Calu3 (cell line): ENCODE data around the gene NHERF1. TPM values are rescaled to one million over a fixed set of nuclear protein-coding genes. Genes with fewer than 3 reads are reported as not detected.

Source experiments
- BruUV-seq: library from RNA; stranded (reverse); fragments of 400-500 nt; replicated peaks from 2 replicates; lab custom pipeline; 2021; lab: Mats Ljungman, UMichigan
- CTCF ChIA-PET: fragments of 300-600 bp; sonication (Branson Sonifier 250); formaldehyde crosslinking; loops from one replicate; lab custom pipeline; 2022; ENCODE audit warnings: antibody characterized with exemption; lab: Charles Lee
- DNase-seq: peaks from one replicate; pipeline ENCODE4 v3.0.0; 2022
- H3K27ac Mint-ChIP-seq: one replicate; pipeline ENCODE4 v1.8.0; 2022; ENCODE audit warnings: mixed read lengths; ENCODE audit not compliant: unreplicated experiment
- H3K27me3 Mint-ChIP-seq: one replicate; pipeline ENCODE4 v1.8.0; 2022; ENCODE audit warnings: mixed read lengths; ENCODE audit not compliant: unreplicated experiment
- H3K36me3 Mint-ChIP-seq: one replicate; pipeline ENCODE4 v1.8.0; 2022; ENCODE audit warnings: mild to moderate bottlenecking, moderate library complexity, mixed read lengths; ENCODE audit not compliant: insufficient read depth, unreplicated experiment
- H3K4me1 Mint-ChIP-seq: one replicate; pipeline ENCODE4 v1.8.0; 2022; ENCODE audit warnings: mild to moderate bottlenecking, low read depth, mixed read lengths; ENCODE audit not compliant: unreplicated experiment
- H3K4me3 Mint-ChIP-seq: one replicate; pipeline ENCODE4 v1.8.0; 2022; ENCODE audit warnings: mild to moderate bottlenecking, low read depth, moderate library complexity, mixed read lengths; ENCODE audit not compliant: unreplicated experiment
- H3K9me3 Mint-ChIP-seq: one replicate; pipeline ENCODE4 v1.8.0; 2022; ENCODE audit warnings: low read depth, mixed read lengths; ENCODE audit not compliant: unreplicated experiment
- CTCF ChIP-seq: fragments of 200-600 bp; IDR thresholded peaks from one replicate; pipeline ENCODE4 v1.8.0; 2022; ENCODE audit warnings: antibody characterized with exemption; ENCODE audit not compliant: unreplicated experiment
- intact Hi-C: fragments of 100-400 bp; cut with micrococcal nuclease; formaldehyde crosslinking; loops from one replicate; pipeline ENCODE4 v1.10.0; 2022; ENCODE audit not compliant: unreplicated experiment
- total RNA-seq: library from RNA; stranded (reverse); gene quantifications from 2 replicates; pipeline ENCODE4 v1.2.3, GENCODE V29; 2022

The NHERF1 gene
- total RNA-seq, 1 experiment from 2014 or later: 114 TPM

GRCh38 chr17:74740641-74741387, 7.6 kb upstream of the NHERF1 start:
- intact Hi-C loops: no loop called here
- Mint-ChIP-seq H3K36me3 (peaks cover 5% of the 10 kb centered on the region), H3K4me1 (peaks cover 32% of the 10 kb centered on the region), H3K27ac (no peak overlapping the region), H3K9me3 (no peaks in the 10 kb centered on the region), H3K27me3 (peaks cover 75% of the 10 kb centered on the region), H3K4me3 (no peak overlapping the region)
- CTCF ChIA-PET: no interaction called here
- no TSS peak for BruUV-seq
- no peak for TF ChIP-seq CTCF
- DNase-seq: no peak

- no TSS peak for BruUV-seq
- CTCF ChIA-PET: interaction anchor here (1.4 to 1.5 kb wide), 2 partner anchors 29 to 85 kb away, joined by 4 read pairs; no protein-coding TSS in a partner anchor
- intact Hi-C loops: no loop called here
- Mint-ChIP-seq H3K27ac (no peak overlapping the region), H3K4me1 (peaks cover 26% of the 10 kb centered on the region), H3K9me3 (no peaks in the 10 kb centered on the region), H3K36me3 (peaks cover 5% of the 10 kb centered on the region), H3K27me3 (peaks cover 63% of the 10 kb centered on the region), H3K4me3 (no peak overlapping the region)
- TF ChIP-seq CTCF: no peak
- no peak for DNase-seq
These were observed 6.3 kb upstream of the NHERF1 start for GRCh38 chr17:74742153-74742515.

- H3K4me1 Mint-ChIP-seq: peaks cover 26% of the 10 kb centered on the region
These were observed 5.4 kb upstream of the NHERF1 start for GRCh38 chr17:74742978-74743545.

GRCh38 chr17:74743755-74744154, 4.7 kb upstream of the NHERF1 start:
- no TSS peak for BruUV-seq
- H3K36me3 Mint-ChIP-seq: peaks cover 16% of the 10 kb centered on the region
- DNase-seq: no peak
- no peak for TF ChIP-seq CTCF
- peaks cover 54% of the 10 kb centered on the region for H3K27me3 Mint-ChIP-seq
- peaks cover 22% of the 10 kb centered on the region for H3K4me1 Mint-ChIP-seq
- CTCF ChIA-PET: interaction anchor here (1.8 to 3.8 kb wide), 4 partner anchors 16 to 86 kb away, joined by 5 to 38 read pairs (median 20); partner anchors contain the start of gene NAT9
- H3K9me3 Mint-ChIP-seq: no peaks in the 10 kb centered on the region
- H3K27ac Mint-ChIP-seq: no peak overlapping the region
- no peak overlapping the region for H3K4me3 Mint-ChIP-seq
- intact Hi-C loops: loop anchor here (1.0 kb wide), 1 partner anchor 27 kb away; no protein-coding TSS in a partner anchor

More at GRCh38 chr17:74742978-74743545, 5.4 kb upstream of the NHERF1 start:
- TF ChIP-seq CTCF: no peak
- Mint-ChIP-seq H3K9me3 (no peaks in the 10 kb centered on the region), H3K27me3 (peaks cover 61% of the 10 kb centered on the region), H3K4me3 (no peak overlapping the region), H3K36me3 (peaks cover 9% of the 10 kb centered on the region), H3K27ac (no peak overlapping the region)
- no peak for DNase-seq
- intact Hi-C loops: no loop called here
- CTCF ChIA-PET: interaction anchor here (1.4 to 1.5 kb wide), 2 partner anchors 28 to 86 kb away, joined by 4 read pairs; no protein-coding TSS in a partner anchor
- BruUV-seq: no TSS peak
